Activated naive CD8-positive, alpha-beta T cell (primary cell): Measurements from ENCODE around the gene NETO2.
"Not testable (repeated sequence)": the region's sequence is repeated elsewhere in the genome, so short reads cannot be mapped to it uniquely, and the experiment has no call there.

Experiments
- H3K27ac Mint-ChIP-seq: one replicate; pipeline ENCODE4 v1.8.0; 2021; ENCODE audit warnings: mixed read lengths
- H3K27me3 Mint-ChIP-seq: one replicate; pipeline ENCODE4 v1.8.0; 2021; ENCODE audit warnings: mixed read lengths
- H3K36me3 Mint-ChIP-seq: one replicate; pipeline ENCODE4 v1.8.0; 2021; ENCODE audit warnings: mixed read lengths
- H3K4me1 Mint-ChIP-seq: one replicate; pipeline ENCODE4 v1.8.0; 2021; ENCODE audit warnings: low read depth, mixed read lengths
- H3K4me3 Mint-ChIP-seq: one replicate; pipeline ENCODE4 v1.8.0; 2021; ENCODE audit warnings: mild to moderate bottlenecking, mixed read lengths
- H3K9me3 Mint-ChIP-seq: one replicate; pipeline ENCODE4 v1.8.0; 2021; ENCODE audit warnings: low read depth, mixed read lengths

The NETO2 gene

GRCh38 chr16:47143677-47144558 is at the start of gene NETO2:
Gene NETO2 (minus strand): TSS chr16:47143945. CDS start chr16:47143612, 333 bp downstream.
- H3K27me3 Mint-ChIP-seq = peaks cover 19% of the 10 kb centered on the region
- H3K4me3 Mint-ChIP-seq = peak within 1 kb of the TSS; percentile 83
- H3K27ac Mint-ChIP-seq = peak within 1 kb of the TSS; percentile 16
- H3K9me3 Mint-ChIP-seq = no peaks in the 10 kb centered on the region
- peaks cover 14% of the 10 kb centered on the region for H3K4me1 Mint-ChIP-seq
- no peaks in the 10 kb centered on the region for H3K36me3 Mint-ChIP-seq

DNA sequence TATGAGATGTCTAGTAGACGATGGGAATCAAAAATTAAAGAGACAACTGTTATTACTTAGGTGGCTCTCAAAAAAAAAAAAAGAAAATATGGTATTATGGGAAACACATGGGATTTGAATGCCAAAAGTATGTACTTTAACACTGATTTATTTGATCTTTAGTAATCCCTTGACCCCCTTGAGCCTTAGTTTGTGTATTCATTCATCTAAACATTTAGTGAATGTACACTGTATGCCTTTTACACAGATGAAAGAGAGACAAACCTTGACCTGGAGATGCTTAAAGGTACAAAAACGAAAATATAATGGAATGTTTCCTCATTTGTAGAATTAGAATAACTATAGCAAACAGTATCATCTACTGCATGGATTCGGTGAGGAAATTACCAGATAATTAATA is 38.6 kb upstream of the NETO2 start:
- no peaks in the 10 kb centered on the region for H3K27me3 Mint-ChIP-seq
- no peaks in the 10 kb centered on the region for H3K9me3 Mint-ChIP-seq
- no peak overlapping the region for H3K27ac Mint-ChIP-seq
- H3K4me3 Mint-ChIP-seq = no peak overlapping the region
- H3K4me1 Mint-ChIP-seq = no peaks in the 10 kb centered on the region
- H3K36me3 Mint-ChIP-seq = peaks cover 4% of the 10 kb centered on the region

DNA sequence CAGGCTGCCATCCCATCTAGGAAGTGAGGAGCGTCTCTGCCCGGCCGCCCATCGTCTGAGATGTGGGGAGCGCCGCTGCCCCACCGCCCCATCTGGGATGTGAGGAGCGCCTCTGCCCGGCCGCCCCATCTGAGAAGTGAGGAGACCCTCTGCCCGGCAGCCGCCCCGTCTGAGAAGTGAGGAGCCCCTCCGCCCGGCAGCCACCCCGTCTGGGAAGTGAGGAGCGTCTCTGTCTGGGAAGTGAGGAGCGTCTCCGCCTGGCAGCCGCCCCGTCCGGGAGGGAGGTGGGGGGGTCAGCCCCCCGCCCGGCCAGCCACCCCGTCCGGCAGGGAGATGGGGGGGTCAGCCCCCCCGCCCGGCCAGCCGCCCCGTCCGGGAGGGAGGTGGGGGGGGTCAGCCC is 37.3 kb upstream of the NETO2 start:
- not testable (repeated sequence) for H3K9me3 Mint-ChIP-seq, H3K27me3 Mint-ChIP-seq, H3K4me3 Mint-ChIP-seq, H3K4me1 Mint-ChIP-seq, H3K27ac Mint-ChIP-seq, H3K36me3 Mint-ChIP-seq

DNA sequence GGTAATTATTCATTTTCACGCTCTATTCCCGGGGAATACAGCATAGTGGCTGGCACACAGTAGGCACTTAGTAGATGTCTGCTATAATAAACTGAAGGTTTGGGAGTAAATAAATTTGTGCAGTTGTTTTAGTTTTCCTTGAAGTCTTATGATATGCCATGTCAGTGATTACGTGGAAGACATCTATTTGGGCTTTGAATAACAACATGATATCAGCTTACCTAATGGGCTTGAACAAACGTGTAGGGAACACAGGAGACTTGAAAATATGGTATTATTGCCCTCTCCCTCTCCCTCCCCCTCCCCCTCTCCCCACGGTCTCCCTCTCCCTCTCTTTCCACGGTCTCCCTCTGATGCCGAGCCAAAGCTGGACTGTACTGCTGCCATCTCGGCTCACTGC is 36.3 kb upstream of the NETO2 start:
- Mint-ChIP-seq H3K36me3 (peaks cover 11% of the 10 kb centered on the region), H3K27ac (no peak overlapping the region), H3K27me3 (no peaks in the 10 kb centered on the region), H3K4me3 (no peak overlapping the region), H3K9me3 (no peaks in the 10 kb centered on the region), H3K4me1 (no peaks in the 10 kb centered on the region)

GRCh38 chr16:47175152-47175551 is 31.4 kb upstream of the NETO2 start:
- Mint-ChIP-seq H3K4me1 (no peaks in the 10 kb centered on the region), H3K9me3 (no peaks in the 10 kb centered on the region), H3K27me3 (no peaks in the 10 kb centered on the region), H3K4me3 (no peak overlapping the region), H3K36me3 (peaks cover 20% of the 10 kb centered on the region), H3K27ac (no peak overlapping the region)

DNA sequence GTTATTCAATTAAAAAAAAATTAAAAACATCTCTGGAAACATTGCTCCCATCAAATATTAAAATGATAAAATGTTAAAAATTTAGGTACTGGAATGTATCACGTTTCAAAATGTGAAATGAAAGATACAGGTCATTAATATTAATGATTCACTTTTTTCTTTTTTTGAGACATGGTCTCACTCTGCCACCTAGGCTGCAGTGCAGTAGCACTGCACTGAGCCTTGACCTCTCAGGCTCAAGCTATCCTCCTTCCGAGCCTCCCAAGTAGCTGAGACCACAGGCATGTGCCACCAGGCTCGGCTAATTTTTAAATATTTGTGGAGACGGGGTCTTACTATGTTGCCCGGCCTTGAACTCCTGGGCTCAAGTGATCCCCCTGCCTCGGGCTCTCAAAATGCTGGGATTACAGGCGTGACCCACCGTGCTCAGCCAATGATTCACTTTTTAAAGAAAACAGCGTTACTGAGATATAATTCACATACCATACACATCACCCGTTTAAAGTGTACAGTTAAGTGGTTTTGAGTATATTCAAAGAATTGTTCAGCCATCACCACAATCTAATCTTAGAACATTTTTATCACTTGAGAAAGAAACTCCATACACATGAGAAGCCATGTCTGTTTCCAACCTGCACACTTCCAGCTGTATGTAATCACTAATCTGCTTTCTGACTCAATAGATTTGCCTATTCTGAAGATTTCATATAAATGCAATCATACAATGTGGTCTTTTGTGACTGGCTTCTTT is 19.1 kb upstream of the NETO2 start:
- Mint-ChIP-seq H3K36me3 (peaks cover 14% of the 10 kb centered on the region), H3K27me3 (no peaks in the 10 kb centered on the region), H3K9me3 (no peaks in the 10 kb centered on the region), H3K4me1 (no peaks in the 10 kb centered on the region), H3K4me3 (no peak overlapping the region), H3K27ac (no peak overlapping the region)

DNA sequence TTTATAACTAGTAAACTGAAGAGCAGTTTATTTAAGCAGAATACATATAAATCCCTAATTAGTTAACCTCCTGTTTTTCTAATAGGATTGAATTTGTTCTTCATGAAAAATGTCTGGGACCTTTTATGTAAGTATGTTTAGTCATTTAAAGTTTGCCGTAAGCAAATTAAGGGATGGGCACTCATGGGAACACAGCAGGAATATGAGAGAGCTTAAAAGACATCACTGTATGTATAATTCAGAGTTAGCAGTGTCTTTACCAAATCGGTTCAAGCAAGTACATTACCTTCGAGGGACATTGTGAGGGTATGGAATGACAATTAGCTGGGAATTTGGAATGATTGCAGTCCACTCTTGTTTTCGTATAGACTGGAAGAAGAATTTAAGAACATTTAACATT is 17.7 kb upstream of the NETO2 start:
- no peak overlapping the region for H3K27ac Mint-ChIP-seq
- no peaks in the 10 kb centered on the region for H3K27me3 Mint-ChIP-seq
- H3K4me1 Mint-ChIP-seq = no peaks in the 10 kb centered on the region
- H3K36me3 Mint-ChIP-seq = peaks cover 24% of the 10 kb centered on the region
- H3K4me3 Mint-ChIP-seq = no peak overlapping the region
- no peaks in the 10 kb centered on the region for H3K9me3 Mint-ChIP-seq

GRCh38 chr16:47160422-47160821 is 16.7 kb upstream of the NETO2 start:
- peaks cover 28% of the 10 kb centered on the region for H3K36me3 Mint-ChIP-seq
- H3K27me3 Mint-ChIP-seq = no peaks in the 10 kb centered on the region
- H3K4me3 Mint-ChIP-seq = no peak overlapping the region
- no peaks in the 10 kb centered on the region for H3K4me1 Mint-ChIP-seq
- no peak overlapping the region for H3K27ac Mint-ChIP-seq
- H3K9me3 Mint-ChIP-seq = no peaks in the 10 kb centered on the region

DNA sequence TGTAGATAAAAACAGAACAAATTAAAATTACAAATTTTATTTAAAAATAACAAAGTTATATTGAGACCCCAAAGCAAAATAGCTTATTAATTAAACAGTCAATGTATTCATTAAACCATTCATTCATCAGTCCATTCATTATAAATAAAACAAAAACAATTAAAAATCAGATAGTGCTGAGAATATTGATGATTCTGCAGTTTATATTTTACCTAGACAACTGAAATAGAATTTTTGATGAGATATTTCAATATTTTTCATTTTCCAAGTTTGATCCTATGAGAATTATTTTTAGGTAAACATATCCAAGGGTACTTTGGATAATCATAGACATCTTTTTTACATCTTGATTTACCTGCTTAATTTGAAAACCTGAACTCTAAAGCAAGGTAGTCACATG is 15.2 kb upstream of the NETO2 start:
- Mint-ChIP-seq H3K36me3 (peaks cover 30% of the 10 kb centered on the region), H3K27ac (no peak overlapping the region), H3K4me3 (no peak overlapping the region)

DNA sequence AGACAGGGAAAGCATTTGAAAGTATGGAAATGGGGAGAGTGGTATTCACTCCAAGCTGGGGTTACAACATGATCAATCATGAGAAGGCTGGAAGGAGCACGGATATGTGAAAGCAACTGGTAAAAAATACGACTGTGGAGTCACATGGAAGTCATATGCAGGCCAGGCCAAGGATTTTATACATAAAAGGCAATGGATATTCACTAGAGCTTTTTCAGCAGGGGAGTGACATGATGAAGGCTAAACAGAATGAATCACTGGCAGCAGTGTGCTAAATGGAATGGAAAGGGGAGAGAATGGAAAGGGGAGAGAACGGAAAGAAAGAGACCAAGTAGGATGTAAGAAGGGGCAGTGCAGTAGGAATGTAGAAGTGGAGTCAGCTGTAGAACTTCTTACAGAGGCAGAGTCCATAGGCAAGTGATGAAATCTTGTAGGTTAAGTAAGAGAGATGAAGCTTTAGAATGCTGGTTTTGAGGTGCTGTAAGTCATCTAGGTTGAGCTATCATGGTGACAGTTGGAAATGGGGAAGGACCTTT is 13.0 kb upstream of the NETO2 start:
- no peaks in the 10 kb centered on the region for H3K4me1 Mint-ChIP-seq
- H3K9me3 Mint-ChIP-seq = peaks cover 3% of the 10 kb centered on the region
- H3K27me3 Mint-ChIP-seq = no peaks in the 10 kb centered on the region
- H3K27ac Mint-ChIP-seq = no peak overlapping the region
- H3K36me3 Mint-ChIP-seq = peaks cover 47% of the 10 kb centered on the region
- no peak overlapping the region for H3K4me3 Mint-ChIP-seq

More for the DNA sequence above, 15.2 kb upstream of the NETO2 start:
- no peaks in the 10 kb centered on the region for H3K27me3 Mint-ChIP-seq
- no peaks in the 10 kb centered on the region for H3K9me3 Mint-ChIP-seq
- no peaks in the 10 kb centered on the region for H3K4me1 Mint-ChIP-seq

GRCh38 chr16:47152501-47152900 is 8.8 kb upstream of the NETO2 start:
- Mint-ChIP-seq H3K9me3 (peaks cover 24% of the 10 kb centered on the region), H3K36me3 (peaks cover 37% of the 10 kb centered on the region)
- not testable (repeated sequence) for H3K27me3 Mint-ChIP-seq, H3K4me1 Mint-ChIP-seq, H3K4me3 Mint-ChIP-seq, H3K27ac Mint-ChIP-seq

DNA sequence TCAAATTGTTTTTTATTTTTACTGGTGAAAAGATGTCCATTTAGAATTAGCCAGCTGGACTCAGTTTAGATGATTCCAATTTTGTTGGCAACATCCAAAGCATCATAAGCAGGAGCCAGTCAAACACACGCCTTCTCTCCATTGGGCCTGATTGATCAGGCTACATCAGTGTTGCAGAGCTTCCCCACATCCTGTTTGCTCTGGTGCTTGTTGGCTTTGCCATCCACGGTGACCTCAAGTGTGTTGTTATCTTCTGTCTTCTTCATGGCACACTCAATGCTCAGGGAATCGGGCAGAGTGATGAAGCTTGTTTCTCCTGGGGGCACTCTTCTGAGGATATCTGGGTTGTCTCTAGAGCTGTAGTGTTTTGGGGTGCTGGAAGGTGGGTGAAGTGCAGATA is 6.3 kb upstream of the NETO2 start:
- Mint-ChIP-seq H3K4me1 (no peaks in the 10 kb centered on the region), H3K9me3 (peaks cover 24% of the 10 kb centered on the region), H3K4me3 (no peak overlapping the region), H3K36me3 (peaks cover 25% of the 10 kb centered on the region), H3K27ac (no peak overlapping the region), H3K27me3 (peaks cover 4% of the 10 kb centered on the region)

DNA sequence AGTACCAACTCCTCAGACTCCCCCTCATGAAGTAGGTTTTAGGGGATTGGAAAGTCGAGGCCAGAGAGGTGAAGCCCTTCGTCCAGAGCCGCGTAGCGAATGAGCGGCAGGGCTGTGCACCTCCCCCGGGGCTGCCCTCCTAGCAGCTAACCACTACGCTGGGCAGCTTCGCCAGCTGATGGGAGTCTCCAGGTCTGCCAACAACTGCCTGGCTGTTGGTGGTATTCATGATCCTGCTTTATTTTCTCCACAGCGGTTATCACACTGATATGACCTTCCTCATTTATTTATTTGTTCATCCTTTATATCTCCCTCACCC is 773 bp upstream of the NETO2 start:
- Mint-ChIP-seq H3K27me3 (peaks cover 19% of the 10 kb centered on the region), H3K27ac (peak overlapping the region; percentile 16), H3K4me1 (peaks cover 14% of the 10 kb centered on the region), H3K4me3 (peak overlapping the region; percentile 83), H3K9me3 (peaks cover 3% of the 10 kb centered on the region), H3K36me3 (no peaks in the 10 kb centered on the region)

GRCh38 chr16:47142821-47143676 is 696 bp downstream of the NETO2 start:
- H3K36me3 Mint-ChIP-seq = no peaks in the 10 kb centered on the region
- H3K4me3 Mint-ChIP-seq = peak overlapping the region; percentile 84
- peaks cover 19% of the 10 kb centered on the region for H3K27me3 Mint-ChIP-seq
- no peaks in the 10 kb centered on the region for H3K9me3 Mint-ChIP-seq
- peaks cover 14% of the 10 kb centered on the region for H3K4me1 Mint-ChIP-seq
- H3K27ac Mint-ChIP-seq = no peak overlapping the region

DNA sequence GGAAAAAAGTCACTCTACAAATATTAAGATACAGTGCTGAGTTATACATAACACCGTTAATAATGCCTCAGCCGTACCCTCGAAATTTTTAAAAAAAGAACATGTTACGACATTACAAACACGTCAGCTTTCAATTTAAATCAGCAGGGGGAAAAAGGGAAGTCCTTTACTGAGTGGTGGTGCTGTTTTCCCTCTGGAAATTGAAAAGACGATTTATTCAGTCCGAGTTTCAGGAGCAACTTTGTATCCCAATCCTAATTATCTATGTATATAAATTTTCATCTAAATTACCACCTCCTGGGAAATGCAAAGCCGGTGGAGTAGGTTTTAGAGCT is 1.3 kb downstream of the NETO2 start:
- Mint-ChIP-seq H3K36me3 (no peaks in the 10 kb centered on the region), H3K9me3 (no peaks in the 10 kb centered on the region), H3K4me3 (peak overlapping the region; percentile 84), H3K27me3 (peaks cover 19% of the 10 kb centered on the region), H3K27ac (no peak overlapping the region), H3K4me1 (peaks cover 14% of the 10 kb centered on the region)
